HT-29 (cell line): ENCODE measurements around the gene PFKL. TPM values are rescaled to one million over a fixed set of nuclear protein-coding genes. Genes with fewer than 3 reads are reported as not detected.
"Not testable (repeated sequence)": the region's sequence is repeated elsewhere in the genome, so short reads cannot be mapped to it uniquely, and the experiment has no call there.

Experiments used
- DNase-seq: peaks from one replicate; pipeline ENCODE4 v3.0.0-alpha.2; 2015; ENCODE audit warnings: low spot score
- total RNA-seq: library from RNA; depleted of rRNA; stranded (reverse); fragments of >200 nt; shearing (Covaris generic); gene quantifications from 2 replicates; pipeline ENCODE4 v1.2.3, GENCODE V29; 2014

The PFKL gene
- total RNA-seq, 1 experiment from 2014 or later = 154 TPM

DNA sequence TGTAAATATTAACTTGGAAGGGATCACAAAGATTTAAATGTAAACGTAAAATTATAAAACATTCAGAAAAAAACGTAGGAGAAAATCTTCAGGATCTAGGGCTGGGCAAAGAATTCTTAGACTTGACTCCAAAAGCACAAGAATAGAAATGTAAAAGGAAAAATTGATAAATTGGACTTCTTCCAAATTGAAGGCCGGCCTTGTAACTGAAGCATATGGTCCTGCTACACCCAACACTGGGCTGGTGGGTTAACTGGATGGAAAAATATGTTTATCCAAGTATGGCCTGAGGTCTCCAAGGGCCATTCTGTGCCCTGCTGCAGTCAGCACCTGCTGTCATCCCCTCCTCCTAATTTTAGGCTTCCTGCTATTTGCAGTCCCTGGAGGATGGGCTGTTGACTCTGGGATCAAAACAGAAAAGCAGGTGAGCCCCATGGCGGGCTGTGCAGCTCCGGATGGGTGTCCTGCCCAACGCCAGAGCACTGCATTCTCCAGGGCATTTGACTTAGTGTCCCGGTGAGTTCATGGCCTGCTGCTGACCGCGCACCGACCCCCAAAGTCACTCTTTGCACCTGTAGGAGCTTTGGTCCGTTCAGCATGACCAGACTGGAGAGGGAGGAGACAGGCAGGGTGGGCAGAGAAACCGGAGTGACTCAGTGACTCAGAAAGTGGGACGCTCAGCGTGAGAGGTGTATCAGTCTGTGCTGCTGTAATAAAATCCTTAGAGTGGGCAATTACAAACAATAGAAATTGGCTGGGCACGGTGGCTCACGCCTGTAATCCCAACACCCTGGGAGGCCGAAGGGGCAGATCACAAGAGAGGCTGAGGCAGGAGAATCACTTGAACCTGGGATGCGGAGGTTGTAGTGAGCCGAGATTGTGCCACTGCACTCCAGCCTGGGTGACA, 20.2 kb upstream of the PFKL start:
- DNase-seq = no peak

DNA sequence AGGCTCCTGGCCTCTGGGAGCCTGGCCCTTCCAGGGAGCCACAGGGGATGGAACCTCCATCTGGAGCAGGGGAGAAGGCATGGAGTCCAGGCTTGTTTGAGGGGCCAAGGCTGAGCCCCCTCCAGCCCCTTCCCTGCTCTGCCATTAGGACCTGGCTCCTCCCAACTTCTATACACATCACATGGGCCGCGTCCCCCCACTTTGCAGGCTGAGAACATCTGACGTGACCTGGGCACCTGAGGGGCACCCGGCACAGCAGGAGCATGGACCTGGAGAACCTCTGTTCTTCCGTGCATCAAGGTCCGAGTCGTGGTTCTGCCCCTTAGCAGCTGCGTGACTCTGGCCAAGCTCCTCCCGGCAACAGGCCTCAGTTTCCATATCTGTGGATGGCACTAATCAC, 18.1 kb upstream of the PFKL start:
- no peak for DNase-seq

DNA sequence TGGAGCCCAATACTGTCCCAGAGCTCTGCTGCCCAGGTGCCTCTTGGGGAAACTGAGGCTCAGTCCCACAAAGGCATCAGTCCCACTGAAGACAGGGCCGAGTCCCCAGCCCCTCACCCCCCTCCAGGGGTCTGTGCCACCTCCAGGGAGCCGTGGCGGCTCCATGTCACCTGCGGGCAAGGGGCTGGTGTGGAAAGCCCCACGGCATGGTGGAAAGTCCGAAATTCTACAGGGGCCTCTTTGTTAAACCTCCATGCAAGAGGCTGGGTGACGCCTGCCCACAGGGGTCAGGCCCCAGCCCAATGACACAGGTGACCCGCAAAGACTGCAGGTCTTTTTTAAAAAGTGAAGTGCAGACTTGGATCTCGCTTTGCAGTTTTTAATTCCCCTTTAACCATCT, 17.5 kb upstream of the PFKL start:
- DNase-seq = no peak

DNA sequence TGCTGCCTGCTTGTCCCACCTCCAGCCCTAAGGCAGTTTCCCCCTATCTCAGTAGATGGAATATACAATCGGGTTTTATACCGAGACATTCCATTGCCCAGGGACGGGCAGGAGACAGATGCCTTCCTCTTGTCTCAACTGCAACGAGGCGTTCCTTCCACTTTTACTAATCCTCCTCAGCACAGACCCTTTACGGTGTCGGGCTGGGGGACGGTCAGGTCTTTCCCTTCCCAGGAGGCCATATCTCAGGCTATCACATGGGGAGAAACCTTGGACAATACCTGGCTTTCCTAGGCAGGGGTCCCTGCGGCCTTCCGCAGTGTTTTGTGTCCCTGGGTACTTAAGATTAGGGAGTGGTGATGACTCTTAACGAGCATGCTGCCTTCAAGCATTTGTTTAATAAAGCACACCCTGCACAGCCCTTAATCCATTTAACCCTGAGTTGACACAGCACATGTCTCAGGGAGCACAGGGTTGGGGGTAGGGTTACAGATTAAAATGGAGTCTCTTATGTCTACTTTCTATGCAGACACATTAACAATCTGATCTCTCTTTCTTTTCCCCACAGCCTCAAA, 16.6 kb upstream of the PFKL start:
- not testable (repeated sequence) for DNase-seq

DNA sequence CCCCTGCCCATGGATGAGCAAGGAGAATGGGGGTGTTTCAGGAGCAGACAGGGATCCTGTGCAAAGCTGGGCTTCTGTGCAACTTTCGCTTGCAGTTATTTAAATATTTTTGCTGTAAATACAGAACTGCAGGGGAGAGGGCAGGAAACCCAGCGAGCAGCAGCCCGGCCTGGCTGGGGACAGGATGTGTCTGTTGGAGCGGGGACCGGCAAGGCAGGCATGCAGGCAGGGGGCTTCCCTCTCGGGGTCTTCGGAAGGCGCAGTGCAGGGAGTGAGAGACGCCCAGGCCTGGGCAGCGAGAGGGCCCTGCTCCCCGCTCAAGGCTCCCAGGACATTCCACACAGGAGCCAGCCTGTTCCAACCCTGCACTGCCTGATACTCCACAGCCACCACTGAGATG, 15.9 kb upstream of the PFKL start:
- no peak for DNase-seq

DNA sequence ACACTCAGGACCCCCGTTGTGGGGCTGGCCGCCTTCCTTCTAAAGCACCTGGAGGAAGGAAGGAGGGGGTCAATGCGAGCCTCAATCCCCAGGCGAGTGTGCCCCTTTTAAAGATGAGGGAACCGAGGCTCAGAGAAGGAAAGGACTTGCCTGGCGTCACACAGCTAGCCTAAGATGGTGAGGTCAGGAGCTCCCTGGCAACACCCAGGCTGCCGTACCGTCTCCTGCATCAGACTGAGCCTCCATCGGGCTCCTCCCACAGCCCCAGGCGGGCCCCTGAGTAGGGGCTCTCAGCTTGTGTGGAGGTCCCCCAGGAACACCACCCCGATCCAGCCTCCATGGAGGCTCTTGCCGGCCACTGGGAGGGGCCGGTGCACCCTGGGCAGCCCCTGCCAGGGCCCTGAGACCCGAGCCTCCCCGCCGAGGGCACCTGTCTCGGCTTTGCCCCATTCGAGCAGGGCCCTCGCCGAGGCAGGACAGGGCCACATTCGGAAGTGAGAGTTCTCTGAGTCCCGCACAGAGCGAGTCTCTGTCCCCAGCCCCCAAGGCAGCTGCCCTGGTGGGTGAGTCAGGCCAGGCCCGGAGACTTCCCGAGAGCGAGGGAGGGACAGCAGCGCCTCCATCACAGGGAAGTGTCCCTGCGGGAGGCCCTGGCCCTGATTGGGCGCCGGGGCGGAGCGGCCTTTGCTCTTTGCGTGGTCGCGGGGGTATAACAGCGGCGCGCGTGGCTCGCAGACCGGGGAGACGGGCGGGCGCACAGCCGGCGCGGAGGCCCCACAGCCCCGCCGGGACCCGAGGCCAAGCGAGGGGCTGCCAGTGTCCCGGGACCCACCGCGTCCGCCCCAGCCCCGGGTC, 14.5 kb upstream of the PFKL start, which contains the start of gene AIRE:
Gene AIRE (plus strand): TSS at position 739 of the 855 bp plus-strand sequence. CDS start 131 bp downstream, outside the sequence.
- no peak for DNase-seq

DNA sequence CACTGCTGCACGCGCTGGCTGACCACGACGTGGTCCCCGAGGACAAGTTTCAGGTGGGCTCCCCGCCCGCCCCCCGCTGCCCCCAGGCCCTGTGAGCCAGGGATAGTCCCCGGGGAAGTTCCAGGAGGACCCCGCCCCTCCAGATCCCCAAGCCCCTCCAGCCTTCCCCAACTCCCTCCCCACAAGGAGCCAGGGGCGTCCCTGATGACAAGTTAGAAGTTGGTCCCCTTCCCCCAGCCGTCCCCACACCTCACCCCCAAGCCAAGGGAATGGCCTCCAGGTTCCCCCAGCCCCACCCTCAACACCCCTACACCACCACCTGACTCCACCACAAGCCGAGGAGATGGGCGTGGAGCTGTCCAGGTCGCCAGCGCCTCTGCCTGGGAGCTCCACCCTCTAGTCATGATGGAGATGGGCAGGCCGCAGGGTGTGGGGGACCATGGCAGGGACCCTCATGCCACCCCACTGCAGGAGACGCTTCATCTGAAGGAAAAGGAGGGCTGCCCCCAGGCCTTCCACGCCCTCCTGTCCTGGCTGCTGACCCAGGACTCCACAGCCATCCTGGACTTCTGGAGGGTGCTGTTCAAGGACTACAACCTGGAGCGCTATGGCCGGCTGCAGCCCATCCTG, 13.7 kb upstream of the PFKL start:
- no peak for DNase-seq

DNA sequence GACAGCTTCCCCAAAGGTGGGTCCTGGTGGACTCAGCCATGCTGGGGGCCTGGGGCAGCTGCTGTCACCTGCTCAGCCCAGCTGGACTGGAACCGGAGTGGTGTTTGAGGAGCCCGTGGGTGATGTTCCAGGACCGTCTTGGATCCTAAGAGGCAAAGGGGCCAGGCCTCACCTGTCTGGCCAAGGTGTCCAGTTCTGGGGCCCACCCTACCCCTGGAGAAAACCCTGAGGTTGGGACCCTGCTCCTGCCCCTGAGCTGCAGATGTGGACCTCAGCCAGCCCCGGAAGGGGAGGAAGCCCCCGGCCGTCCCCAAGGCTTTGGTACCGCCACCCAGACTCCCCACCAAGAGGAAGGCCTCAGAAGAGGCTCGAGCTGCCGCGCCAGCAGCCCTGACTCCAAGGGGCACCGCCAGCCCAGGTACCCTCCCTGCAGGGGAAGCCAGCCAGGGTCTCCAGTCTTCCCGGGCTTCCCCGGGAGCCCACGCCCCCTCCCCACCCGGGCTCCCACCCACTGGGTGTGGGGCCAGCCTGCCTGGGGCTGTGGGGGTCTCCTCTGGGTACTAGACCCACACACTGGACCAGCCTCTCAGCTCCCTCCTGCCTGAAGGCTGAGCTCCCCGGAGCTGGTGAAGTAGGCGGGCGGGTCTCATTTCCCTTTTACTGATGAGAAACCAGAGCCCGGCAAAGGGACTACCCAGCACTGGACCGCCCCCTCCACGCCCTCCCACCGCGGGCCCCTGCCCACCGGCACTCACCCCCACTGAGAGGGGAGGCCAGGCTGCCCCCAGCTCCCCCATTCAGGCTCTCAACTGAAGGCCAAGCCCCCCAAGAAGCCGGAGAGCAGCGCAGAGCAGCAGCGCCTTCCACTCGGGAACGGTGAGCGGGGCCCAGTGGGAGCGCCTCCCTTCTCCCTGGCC, 12.9 kb upstream of the PFKL start:
- DNase-seq = no peak

DNA sequence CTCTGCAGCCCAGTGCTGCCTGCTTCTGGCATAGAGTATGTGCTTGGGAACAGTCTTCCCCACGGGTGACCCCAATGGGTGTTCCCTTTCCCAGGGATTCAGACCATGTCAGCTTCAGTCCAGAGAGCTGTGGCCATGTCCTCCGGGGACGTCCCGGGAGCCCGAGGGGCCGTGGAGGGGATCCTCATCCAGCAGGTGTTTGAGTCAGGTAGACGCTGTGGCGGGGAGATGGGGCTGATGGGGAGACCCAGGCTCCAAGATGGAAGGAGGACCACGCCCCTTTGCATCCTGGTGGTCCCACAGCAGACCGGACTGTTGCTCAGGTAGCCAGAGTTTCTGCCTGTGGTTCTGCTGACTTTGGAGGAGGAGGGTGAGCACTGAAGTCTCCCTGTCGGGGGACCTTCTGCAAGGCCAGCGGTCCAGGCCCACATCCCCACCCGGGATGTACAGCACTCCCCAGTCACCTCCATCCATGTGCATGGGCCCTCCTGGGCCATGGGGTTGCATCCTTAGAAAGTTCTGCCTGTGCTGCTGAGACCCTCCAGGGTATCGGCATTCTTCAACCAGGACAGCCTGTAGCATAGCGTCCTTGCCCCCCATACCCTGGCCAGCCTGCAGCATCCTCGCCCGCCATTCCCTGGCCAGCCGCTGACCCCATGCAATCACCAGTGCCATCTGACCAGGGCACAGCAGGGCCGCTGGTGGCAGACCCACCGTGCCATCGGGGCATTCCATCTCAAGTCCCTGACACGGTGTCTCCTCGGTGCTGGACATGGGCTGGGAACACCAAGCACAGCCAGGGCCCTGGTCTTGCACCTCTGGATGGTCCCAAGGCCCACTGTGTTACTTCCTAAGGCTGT, 11.4 kb upstream of the PFKL start:
- no peak for DNase-seq

DNA sequence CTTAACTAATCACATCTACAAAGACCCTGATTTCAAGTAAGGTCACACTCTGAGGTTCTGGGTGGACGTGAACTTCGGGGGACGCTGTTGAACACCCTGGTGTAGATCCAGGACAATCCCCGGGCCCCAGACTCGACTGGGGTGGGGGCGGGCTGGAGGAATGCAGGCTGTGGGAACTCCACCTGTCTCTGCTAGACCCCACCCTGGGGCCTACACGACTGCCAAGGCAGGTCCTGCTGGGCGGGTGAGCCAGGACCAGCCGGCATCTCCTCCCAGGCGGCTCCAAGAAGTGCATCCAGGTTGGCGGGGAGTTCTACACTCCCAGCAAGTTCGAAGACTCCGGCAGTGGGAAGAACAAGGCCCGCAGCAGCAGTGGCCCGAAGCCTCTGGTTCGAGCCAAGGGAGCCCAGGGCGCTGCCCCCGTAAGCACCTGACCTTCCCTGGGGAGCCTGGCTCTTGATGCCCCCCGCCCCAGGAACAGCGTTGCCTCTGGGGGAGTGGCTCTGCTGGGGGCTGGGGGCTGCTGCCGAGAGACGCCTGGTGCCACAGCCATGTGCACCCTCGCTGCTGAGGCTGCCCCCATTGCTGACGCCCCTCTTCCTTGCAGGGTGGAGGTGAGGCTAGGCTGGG, 10.4 kb upstream of the PFKL start:
- no peak for DNase-seq

DNA sequence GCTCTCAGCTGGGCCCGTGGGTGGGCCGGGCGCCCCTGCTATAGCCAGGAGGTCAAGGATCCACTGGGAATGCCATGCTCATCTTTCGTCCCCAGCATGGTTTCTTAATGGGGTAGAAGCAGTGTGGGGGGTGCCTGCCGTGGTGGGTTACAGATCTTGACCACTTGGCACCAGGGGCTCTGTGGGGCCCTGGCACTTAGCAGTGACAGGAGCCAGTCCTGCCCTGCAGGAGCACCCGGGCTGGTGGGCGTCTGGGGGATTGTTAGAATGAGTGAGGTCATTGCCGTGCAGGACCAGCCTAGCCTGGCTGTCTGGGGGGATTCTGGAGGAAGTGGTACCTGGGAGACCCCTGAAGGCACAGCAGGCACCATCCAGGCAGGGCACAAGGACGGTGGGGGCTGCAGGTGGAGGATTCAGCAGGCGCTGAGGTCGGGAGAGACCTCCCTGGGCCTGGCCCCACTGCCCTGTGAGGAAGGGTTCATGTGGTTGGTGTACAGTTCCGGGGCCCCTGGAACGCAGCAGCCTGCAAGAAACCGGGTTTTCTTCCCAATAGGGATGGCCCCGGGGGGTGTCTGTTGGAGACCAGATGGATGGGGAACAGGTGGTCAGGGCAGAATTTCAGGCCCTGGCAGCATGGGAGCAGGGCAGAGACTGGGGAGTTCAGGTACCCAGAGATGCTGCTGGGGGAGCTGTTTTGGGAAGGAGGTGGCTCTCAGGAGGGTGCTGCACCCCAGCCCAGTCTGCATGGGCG, 9.4 kb upstream of the PFKL start:
- no peak for DNase-seq

DNA sequence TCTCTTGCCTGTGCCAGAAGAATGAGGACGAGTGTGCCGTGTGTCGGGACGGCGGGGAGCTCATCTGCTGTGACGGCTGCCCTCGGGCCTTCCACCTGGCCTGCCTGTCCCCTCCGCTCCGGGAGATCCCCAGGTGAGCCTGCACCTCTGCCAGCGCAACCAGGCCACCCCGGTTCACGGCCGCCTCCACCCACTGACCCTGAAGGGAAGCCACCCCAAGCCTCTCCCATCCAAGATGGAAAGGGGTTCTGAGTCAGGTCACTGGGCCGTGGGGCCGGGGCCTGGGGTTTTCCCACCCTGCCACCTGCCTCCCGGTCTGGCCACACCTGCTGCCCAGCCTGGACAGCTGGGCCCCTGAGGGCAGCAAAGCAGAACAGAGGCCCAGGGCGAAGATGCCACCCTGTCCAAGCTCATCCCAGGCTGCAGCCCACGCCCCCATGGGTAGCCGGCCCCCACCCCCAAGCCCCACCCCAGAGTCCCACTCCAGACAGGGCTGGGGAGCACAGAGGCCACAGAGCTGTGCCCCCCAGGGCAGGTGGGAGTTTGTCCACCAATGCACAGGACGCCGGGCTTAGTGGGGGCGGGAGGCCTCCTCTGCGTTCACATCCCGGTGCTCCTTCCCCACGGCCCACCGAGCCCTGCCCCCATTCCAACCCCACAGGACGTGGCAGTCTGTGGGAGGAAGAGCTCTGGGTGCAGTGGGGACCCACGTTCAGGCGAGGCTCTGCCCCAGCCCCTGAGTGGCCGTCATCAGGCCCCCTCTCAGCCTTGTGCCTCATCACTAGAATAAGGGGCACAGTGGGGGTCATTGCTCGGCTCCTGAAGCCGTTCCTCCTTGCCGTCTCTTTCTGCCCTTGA, 8.5 kb upstream of the PFKL start:
- no peak for DNase-seq

DNA sequence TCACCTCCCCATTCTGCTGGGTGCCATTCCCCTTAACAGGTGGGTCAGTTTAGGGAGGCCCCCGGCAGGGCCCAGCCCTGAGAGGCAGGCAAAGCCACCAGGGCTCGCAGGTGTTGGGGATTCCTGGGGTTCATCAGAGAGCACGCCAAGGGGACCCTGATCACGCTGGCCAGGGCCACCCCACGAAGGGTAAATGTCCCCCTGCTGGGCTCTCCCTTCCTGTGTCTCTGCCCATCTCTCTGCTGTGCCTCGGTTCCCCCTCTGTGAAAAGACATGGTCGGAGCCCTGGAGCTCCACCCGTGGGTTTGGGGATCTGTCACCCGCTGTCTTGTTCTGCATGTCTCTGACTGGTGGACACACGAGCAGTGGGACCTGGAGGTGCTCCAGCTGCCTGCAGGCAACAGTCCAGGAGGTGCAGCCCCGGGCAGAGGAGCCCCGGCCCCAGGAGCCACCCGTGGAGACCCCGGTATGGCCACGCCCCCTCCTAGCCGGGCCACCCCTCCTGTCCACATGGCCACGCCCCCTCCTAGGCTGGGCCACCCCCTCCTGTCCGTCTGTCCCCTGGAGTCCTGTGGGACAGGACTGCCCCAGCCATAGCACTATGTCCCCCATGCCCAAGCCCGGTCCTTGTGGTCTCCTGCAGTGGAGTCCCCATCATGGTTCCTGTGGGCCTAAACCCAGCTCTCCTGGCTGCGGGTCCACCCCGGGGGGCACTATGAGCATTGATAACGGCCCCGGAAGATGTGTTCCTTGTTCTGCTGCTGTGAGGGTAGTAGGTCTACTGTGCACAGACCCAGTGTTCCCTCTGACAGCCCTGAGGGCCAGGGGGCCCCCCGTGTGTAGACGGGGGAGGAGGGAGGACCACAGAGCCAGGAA, 7.7 kb upstream of the PFKL start:
- DNase-seq = no peak

DNA sequence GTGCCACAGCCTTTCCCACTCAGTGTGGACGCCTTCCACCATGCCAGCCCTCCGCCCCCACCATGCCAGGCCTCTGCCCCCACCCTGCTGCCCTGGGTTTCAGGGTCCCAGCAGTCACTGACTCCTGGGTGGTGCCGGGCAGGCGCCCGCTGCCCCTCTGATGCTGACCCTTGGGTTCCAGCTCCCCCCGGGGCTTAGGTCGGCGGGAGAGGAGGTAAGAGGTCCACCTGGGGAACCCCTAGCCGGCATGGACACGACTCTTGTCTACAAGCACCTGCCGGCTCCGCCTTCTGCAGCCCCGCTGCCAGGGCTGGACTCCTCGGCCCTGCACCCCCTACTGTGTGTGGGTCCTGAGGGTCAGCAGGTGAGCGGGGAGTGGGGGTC, 7.0 kb upstream of the PFKL start:
- no peak for DNase-seq

DNA sequence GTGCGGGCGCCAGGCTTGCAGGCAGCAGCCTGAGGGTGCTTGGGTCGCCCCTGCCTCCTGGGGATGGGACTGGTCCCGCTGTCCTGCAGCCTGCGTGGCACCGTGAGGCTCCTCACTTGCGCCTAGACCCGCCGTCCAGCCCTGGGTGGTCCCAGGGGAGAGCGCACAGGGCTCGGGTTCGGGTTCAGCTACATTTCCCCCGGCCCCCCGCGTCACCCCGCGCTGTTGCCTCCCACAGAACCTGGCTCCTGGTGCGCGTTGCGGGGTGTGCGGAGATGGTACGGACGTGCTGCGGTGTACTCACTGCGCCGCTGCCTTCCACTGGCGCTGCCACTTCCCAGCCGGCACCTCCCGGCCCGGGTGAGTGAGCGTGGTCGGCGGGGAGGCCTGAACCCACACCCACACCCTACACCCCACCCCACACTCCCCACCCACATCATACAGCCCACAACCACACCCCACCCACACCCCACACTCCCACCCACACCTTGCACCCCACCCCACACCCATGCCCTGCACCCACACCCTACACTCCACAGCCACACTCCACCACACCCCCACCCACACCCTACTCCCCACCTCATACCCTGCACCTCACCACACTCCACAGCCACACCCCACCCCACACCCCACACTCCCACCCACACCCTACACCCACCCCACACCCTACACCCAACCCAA, 6.2 kb upstream of the PFKL start:
- DNase-seq = no peak
